Lower leg skin (tissue), 3 donors: Measurements from ENCODE around the gene ADAM22.

Source experiments
- CTCF ChIP-seq, 3 donors: fragments of 450-650 bp; IDR thresholded peaks; one replicate each; pipeline ENCODE4 v1.5.1; 2016; ENCODE audit warnings: antibody characterized with exemption in 3 of 3, mild to moderate bottlenecking in 3 of 3, moderate library complexity in 2 of 3
- POLR2A ChIP-seq, 2 donors: fragments of 450-650 bp; IDR thresholded peaks; one replicate each; pipeline ENCODE4 v1.6.1; 2016 to 2017; ENCODE audit warnings: antibody characterized with exemption in 2 of 2, mild to moderate bottlenecking in 1 of 2, moderate library complexity in 1 of 2

GRCh38 chr7:88141953-88142352 lies 207.9 kb downstream of the ADAM22 start:
- no peak for TF ChIP-seq POLR2A (IDR thresholded peaks at IDR 0.05)
- TF ChIP-seq CTCF (IDR thresholded peaks at IDR 0.05): no peak
